Stimulated activated CD4-positive, alpha-beta T cell treated with anti-CD3 and anti-CD28 coated beads, Interleukin-12 subunit alpha, Interleukin-12 subunit beta, amount 100 ng/mL, for 24 hours (primary cell): ENCODE measurements around the gene FADD.
"Not testable (repeated sequence)": the region's sequence is repeated elsewhere in the genome, so short reads cannot be mapped to it uniquely, and the experiment has no call there.

Source experiments
- DNase-seq, 2 experiments: peaks; one replicate each; pipeline ENCODE4 v3.0.0-alpha.2; 2020; ENCODE audit warnings: low read depth in 2 of 2

Gene FADD

DNA sequence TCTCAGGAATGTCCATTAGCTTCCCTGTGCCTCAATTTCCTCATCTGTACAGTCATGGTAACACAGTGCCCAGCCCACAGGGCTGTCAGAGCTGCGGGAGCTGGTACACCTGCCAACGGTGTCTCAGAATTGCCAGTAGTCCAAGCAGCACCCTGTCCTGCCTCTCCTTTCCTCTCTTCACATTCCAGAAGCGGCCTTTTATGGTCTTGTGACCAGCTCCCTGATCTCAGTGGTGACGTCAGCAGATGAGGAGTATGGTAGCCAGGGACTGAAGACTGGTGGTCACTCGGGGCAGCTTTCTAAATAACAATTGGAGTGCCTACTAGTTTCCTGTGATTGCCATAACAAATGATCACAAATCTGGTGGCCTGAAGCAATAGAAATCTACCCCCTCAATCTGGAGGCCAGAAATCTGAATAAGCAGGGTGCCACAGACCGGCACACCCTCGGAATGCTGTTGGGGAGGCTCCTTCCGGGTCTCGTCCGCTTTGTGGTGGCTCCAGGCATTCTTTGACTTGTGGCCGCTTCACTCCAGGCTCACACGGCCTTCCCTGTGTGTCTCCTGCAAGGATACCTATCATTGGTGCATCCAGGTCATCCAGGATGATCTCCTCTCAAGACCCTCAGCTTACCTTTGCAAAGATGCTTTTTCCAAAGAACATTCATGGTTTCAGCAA is 2.1 kb downstream of the FADD start:
- no peak for DNase-seq

DNA sequence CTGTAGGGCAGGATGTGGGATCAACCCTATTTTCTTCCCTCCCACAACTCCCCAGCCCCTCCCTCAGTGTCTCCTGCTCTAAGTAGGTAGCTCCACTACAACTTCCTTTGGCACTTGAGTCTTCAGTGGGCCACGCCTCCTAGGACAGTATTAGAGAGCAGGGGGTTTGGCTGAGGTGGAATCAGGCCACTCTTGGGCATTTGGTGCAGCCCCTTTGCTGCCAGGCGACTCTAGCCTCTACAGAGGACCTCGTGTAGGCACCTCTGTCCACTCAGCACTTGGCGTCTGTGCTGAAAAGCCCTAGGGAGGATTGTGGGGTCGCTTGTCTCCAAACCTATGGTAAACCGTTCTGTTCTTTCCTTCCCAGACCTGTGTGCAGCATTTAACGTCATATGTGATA is 2.7 kb downstream of the FADD start:
- DNase-seq: no peak

DNA sequence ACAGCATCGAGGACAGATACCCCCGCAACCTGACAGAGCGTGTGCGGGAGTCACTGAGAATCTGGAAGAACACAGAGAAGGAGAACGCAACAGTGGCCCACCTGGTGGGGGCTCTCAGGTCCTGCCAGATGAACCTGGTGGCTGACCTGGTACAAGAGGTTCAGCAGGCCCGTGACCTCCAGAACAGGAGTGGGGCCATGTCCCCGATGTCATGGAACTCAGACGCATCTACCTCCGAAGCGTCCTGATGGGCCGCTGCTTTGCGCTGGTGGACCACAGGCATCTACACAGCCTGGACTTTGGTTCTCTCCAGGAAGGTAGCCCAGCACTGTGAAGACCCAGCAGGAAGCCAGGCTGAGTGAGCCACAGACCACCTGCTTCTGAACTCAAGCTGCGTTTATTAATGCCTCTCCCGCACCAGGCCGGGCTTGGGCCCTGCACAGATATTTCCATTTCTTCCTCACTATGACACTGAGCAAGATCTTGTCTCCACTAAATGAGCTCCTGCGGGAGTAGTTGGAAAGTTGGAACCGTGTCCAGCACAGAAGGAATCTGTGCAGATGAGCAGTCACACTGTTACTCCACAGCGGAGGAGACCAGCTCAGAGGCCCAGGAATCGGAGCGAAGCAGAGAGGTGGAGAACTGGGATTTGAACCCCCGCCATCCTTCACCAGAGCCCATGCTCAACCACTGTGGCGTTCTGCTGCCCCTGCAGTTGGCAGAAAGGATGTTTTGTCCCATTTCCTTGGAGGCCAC is 3.3 kb downstream of the FADD start:
- DNase-seq: no peak

DNA sequence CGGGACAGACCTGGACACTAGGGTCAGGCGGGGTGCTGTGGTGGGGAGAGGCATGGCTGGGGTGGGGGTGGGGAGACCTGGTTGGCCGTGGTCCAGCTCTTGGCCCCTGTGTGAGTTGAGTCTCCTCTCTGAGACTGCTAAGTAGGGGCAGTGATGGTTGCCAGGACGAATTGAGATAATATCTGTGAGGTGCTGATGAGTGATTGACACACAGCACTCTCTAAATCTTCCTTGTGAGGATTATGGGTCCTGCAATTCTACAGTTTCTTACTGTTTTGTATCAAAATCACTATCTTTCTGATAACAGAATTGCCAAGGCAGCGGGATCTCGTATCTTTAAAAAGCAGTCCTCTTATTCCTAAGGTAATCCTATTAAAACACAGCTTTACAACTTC is 3.9 kb downstream of the FADD start:
- no peak for DNase-seq

DNA sequence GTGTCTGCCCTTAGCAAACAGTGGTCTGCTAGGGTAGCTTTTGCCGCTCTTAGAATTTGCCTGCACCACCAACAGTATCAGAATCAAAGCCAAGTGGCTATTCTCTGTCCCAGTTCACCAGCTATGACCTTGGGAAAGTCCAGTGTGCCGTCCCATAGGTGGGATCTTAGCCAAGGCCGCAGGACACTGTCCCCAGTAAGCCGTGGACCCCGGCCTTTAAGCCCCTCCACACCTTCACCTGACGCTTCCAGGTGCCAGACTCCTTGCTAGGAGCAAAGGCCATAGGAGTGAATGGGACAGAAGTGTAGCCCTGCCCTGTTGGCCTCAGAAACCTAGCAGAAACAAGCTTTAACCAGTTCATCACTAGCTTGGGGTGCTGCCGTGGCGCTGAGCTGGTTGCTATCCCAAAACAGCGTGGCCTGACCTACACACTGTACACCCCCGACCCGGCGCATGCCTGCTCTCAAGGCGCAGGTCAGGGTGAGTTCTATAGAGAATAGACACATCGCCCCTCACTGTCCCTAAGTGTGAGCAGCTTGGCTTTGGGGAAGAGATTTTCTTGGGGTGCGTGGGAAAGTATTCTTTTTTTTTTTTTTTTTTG is 4.5 kb downstream of the FADD start:
- no peak for DNase-seq

DNA sequence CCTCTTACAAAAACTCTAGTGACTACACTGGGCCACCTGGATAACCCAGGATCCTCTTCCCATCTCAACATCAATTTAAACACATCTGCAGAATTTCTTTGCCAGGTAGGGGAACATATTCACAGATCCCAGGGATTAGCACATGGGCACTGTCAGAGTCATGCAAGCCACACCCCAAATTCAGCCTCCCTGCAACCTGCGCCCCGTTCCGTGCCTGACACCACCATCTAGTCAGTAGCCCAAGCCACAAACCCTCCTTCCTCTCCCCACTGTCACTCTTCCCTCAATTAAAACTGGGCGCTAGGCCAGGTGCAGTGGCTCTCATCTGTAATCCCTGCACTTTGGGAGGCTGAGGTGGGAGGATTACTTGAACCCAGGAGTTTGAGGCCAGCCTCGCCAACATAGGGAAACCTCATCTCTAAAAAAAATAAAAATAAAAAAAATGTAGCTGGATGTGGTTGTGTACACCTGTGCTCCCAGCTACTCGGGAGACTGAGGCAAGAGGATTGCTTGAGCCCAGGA is 6.4 kb downstream of the FADD start:
- DNase-seq: no peak

DNA sequence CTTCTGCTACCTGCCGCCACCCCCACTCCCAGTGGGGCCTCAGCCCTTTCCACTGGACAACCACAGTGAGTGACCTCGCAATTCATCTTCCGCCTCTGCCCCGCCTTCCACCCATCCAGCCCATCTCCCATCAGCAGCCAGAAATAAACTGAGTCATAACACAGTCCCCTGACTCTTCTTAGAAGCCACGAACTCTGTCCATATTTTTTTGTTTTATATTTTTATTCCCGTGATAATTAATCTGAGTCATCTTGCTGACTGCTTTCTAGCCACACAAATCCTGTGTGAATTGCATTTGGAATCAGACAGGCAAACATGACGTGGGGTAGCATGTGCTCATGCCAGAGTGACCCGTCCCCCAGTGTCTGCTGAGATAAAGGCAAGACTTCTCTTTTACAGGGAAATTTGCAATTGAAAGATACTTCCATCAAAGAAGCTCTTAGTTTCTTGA is 7.0 kb downstream of the FADD start:
- no peak for DNase-seq

DNA sequence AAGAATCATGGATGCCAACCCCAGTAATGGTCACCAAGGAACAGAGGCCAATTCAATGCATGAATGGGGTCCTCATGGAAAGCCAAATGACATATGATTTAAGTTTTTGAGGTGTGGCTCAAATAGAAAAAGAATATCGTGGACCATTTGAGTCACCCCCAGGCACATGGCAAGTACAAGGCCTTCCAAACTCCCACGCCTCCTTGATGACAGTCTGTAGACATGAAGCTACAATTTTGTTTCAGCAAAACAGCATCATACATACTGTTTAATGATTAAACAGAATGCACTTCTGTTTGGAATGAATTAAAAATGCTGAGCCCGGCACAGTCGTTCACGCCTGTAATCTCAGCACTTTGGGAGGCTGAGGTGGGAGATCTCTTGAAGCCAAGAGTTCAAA is 7.4 kb downstream of the FADD start:
- no peak for DNase-seq

DNA sequence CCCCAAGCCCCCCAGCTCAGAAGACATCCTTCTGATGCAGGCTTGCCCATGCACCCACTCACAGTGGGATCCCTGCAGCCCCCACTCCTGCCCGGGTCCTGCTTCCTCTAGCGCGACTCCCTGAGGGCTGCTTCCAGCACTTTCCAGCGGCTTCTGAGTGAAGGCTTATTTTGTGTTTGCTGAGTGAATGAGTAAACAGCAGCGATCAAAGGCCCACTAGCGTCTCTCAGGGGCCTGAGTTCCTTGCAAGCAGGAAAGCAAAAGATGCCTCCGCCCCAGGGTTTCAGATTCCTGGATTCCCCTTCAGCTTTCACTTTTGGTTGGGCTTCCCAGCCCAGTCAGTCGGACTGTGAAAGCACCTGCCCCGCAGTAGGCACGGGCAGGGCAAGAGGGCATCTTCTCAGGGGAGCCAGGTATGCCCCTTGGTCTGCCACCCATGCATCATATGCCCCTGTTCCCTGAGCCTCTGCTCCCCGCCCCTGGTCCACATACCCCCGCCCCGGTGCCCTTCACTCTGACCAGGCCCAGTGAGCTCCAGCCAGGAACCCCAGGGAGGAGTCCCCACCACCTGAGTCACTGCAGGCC is 9.2 kb downstream of the FADD start:
- DNase-seq: no peak

DNA sequence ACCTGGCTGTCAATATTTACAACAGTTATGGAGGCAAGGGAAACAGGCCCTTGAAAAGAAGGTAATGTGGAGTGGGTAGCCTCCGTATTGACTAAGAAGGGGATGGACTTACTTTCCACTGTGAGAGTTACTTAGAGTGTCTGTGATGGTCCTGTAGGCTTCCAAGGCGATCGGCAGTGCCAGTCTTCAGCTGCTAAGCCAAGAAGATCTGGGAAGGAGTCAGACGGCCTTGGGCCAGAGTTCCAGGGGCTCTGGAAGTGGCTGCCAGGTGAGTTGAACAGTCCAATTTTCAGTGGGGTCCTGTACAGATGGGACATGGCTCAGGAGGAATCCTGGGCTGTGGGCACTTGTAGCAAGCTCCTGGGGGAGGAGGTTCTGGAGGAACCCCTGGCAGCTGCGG is 14.3 kb downstream of the FADD start:
- not testable (repeated sequence) for DNase-seq

DNA sequence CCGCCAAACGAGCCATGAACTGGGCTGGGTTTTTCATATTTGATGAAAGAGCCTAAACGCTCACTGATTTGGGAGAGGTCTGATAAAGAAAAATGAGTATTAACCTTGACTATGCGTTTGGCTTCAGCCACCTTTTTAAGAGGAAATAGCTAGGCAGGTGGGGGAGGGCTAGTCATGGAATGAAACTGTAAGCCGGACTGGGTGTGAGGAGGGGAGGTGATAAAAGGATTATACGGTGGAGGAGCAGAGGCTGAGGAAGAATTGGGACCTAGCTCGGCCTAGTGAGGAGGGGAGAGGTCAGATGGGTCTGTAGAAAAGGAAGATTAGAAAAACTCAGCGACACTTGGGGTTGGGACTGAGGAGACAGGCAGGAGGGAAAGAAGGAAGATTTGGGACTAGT is 15.0 kb downstream of the FADD start:
- DNase-seq: not testable (repeated sequence)

DNA sequence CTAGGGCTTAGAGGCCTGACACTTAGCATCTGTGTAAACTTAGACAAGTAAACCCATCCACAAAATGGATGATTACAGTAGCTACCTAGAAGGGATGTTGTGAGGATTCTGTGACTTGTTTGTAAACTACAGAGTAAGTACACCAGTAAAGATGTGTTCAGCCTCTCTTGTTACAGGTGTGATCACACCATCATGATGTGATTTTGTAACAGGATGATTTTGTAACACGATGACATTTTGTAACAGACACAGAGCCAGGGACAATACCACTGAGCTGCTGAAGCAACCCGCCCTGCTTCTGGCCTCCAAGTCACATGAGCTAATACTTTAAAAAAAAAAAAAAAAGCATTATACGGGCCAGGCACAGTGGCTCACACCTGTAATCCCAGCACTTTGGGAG is 17.0 kb downstream of the FADD start:
- no peak for DNase-seq

DNA sequence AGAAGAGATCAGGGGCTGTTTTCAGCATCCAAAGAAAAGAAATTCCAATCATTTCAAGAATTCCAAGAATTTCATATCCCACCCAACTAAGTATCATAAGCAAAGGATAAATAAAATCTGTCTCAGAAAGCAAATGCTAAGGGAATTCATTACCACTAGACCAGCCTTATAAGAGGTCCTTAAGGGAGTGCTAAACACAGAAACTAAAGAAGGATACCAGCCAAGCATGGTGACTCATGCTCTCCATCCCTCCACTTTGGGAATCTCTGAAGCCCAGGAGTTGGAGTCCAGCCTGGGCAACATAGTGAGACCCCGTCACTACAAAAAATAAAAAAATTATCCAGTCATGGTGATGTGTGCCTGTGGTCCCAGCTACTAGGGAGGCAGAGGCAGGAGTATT is 17.8 kb downstream of the FADD start:
- no peak for DNase-seq

DNA sequence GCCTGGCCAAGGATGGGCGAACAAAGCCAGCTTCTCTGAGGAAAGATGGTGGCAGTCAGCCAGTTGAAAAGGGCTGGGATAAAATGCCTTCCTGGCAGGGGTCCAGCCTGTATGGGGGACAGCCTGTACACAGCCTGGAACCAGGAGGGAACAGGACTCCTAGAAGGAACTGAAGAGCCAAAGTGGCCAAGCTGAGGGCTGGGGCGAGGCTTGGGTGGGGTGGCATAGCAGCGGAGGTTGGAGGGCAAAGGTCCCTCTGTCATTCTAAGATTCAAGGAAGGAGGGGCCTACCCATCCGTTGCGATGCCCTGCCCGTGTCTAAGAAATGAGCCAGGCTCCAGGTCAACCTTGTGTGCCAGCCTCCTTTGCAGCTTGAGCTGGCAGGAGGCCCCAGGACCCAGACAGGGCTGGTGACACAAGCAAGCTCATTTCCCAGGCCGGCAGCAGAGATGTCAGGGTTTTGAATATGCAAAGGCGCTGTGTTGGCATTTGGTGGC is 22.6 kb downstream of the FADD start:
- DNase-seq: no peak

DNA sequence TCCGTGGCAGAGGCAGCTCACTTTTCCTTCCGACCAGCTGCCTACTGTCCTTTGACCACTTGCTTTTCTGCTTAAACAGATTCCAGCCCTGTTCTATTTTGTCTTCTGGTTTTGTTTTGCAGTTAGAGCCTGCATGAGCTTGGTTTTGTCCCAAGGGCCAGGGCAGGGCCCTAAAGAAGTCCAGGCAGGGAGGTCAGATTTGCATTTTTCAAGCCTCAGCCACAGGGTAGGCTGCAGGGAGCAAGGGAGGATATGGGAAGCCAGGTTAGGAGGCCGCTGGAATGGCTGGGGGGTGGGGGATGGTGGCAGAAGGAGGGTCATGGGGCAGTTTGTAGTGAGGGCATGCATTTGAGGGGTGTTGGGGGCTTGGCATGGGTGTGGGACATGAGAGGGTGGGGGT is 23.1 kb downstream of the FADD start:
- no peak for DNase-seq

DNA sequence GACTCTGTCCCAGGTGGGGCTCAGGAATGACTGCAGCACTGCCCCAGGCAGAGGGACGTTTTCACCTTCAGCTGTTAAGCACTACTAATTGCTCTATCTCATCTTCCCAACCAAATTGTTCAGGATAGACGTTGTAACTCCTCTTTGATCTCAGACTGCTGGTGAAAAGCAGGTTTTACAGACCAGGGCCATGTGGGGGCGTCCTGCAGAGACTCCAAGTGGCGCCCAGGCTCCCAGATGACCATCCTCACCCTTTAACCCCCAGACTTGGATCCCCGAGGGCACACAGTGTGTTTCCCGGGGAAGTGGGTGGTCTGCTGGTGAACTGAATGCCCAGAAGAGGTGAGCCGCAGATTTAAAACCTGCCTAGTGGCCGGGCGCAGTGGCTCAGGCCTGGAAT is 23.9 kb downstream of the FADD start:
- DNase-seq: no peak

DNA sequence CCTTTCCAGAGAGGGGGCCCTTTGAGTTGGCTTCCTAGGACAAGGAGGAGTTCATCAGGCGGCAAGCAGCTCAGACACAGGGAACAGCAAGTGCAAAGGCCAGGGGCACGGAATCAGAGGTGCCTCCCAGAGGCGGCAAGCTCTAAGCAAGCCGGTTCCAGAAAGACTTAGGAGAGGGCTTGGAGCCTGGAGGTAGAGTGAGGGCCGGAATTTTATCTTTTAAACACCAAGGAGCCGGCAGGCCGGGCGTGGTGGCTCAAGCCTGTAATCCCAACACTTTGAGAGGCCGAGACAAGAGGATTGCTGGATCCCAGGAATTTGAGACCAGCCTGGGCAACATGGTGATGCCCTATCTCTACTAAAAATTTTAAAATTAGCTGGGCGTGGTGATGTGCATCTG is 26.6 kb downstream of the FADD start:
- DNase-seq: no peak

DNA sequence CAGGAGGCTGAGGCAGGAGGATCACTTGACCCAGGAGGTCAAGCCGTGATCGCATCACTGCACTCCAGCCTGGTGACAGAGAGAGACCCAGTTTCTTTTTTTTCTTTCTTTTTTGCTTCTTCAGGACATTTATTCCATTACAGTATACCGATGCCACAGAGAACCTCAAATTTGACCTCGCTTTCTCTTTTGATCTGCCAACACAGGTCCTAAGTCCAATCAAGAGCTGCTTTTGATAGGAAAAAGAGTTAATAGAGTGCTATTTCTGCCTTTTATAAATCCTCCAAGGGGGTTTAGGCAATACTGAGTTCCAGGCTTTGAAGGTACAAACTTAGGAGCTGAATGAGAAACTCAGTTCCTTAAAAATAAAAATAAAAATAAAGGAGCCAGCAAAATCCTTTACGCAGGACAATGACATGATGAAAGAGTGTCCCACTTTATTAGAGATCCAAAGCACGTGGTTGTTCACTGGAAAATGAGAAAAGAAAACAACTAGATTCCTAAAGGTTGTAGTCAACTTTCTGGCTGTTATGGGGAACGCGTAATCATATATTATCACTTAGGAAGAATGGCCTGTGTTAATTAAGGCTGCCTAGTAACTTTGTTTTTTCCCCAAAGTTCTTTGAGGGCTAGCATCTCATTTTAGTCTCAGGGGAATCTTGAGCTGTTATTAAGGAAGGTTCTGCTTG is 27.2 kb downstream of the FADD start:
- DNase-seq: no peak

DNA sequence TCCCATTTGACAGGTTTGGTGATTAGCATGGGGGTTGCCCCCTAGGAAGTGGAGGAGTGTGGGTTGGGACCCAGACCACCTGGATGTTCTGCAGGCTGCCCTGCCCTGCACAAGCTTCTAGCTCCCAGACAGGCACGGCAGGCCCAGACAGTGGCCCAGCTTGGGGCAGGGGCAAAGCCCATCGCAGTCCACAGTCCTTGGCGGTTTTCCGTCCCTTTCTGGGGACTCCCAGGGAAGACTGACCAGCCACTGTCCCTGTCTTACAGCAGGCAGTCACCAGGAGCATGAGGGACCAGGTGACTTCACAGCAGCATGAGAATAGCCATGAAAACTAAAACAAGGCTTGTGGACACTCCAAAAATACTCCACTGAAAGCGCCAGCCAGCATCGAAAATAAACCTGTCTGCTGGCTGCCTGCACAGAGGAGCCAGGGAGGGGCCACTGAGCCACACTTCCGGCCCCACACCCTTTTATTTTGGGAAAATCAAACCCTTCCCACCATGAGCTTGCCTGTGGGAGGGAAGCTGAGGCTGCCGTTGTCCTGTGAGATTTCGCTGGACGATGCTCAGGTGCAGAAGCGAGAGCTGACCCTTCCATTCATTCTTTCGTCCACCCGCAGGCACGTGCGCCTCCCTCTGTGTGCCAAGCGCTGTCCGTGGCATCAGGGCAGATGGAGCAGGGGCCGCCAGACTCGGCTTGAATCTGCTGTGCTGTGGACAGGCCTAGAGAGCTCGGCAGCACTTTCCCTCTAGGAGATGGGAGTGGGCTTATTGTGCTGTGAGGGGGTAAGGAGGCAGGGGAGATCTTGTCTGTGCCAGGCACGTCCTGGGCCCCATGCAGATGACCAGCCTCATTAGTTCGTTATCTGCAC is 28.0 kb downstream of the FADD start:
- no peak for DNase-seq

DNA sequence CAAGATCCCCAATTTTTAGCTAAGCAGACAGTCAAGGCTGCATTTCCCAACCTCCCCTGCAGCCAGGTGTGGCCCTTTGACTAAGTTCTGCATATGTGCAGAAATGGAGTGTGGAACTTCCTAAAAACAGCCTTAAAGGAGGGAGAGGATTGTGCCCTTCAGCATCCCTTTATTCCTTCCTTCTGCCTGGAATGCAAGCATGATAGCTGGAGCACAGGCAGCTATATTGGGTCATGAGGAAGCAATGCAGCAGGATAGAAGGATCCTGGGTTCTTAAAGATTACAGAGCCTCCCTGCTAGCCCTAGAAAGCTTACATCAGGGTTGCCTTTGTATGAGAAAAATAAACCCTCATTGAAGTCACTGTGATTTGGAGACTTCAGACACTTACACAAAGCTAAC is 29.9 kb downstream of the FADD start:
- no peak for DNase-seq

DNA sequence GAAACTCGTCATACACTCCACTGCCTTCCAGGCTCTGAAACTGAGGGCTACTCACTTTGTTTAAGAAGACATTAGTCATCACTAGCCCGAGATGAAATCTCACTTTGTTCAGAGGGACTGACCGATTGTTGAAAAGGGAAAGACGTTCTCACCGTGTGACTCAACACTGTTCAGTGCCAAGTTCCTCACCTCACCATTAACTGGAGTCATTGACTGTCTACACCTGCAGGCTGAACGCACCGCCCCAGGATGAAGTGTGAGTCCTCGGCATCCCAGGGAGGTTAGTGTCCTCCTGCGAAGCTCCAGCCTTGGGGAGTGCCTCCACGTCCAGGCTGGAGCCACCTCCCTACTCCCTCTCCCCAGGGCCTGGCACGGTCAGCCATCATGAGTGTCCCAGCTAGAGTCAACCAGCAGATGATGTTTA is 30.4 kb downstream of the FADD start:
- DNase-seq: no peak
